GM21723 (cell line): ENCODE measurements around the gene SERINC3.

Experiments used
- ATAC-seq: cut with Tn5 transposase; IDR thresholded peaks from one replicate; pipeline ENCODE4 v1.9.1; 2021; ENCODE audit warnings: mild to moderate bottlenecking, moderate library complexity; ENCODE audit not compliant: unreplicated experiment

Gene SERINC3

GRCh38 chr20:44533928-44534327, 12.1 kb upstream of the SERINC3 start:
- ATAC-seq = no peak

GRCh38 chr20:44532981-44533331, 11.1 kb upstream of the SERINC3 start:
- no peak for ATAC-seq

DNA sequence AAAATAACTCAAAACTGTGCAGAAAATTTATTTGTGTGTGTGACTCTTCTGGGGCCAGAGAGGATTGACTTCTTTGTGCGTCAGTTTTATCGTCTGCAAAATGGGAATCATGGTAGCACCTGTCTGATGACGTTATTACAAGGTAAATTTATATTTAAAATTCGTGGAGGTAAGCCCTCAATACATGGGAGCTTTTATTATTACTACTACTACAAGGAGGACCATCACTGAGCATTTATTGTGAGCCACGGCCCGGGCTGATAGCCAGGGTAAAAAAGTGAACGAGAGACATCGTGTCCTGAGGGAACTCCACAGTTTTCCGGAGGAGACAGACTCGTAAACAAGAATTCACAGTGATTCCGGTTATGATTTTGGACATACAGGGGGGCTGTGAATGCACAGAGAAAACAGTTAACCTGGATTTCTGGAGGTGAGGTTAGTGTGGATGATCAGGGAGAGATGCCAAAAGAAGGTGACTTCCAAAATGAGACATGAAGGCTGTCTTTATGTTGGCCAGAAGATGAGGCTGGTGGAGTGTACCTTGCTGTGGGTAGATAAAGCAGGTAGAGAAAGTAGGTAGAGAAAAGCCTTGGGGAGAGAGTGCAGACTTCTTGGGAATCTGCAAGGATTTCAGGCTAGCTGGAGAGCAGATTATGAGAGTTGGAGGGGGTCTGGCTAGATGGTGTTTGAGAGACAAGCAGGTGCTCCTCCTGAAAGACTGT, 10.6 kb upstream of the SERINC3 start:
- no peak for ATAC-seq

DNA sequence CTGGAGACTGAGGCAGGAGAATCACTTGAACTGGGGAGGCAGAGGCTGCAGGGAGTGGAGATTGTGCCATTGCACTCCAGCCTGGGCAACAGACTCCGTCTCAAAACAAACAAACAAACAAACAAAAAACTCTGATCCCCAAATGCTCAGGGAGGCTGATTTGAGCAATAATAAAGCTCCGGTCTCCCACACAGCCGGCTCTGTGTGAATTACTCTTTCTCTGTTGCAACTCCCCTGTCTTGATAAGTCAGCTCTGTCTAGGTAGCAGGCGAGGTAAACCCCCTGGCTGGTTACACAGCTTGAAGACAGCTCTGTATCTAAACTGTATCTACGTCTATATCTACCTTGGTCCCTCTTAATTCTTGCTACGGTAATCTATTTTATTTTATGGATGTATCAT, 6.4 kb upstream of the SERINC3 start:
- no peak for ATAC-seq

DNA sequence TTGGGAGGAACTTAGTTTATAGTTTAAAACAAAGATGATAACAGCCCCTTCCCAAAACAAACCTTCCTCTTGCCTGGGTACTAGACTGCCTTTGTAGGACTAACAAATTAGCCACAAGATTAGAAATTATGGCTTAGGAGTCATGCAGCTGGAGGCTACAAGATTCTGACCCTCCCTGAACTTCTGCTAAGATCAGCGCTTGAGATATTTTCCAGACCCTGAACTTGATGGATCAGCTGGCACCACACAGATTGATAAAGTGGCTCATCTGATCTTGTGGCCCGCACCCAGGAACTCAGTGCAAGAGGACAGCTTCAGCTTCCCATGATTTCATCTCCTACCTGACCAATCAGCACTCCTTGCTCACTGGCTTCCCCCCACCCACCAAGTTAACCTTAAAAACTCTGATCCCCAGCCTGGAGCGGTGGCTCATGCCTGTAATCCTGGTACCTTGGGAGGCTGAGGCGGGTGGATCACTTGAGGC, 5.9 kb upstream of the SERINC3 start:
- no peak for ATAC-seq

DNA sequence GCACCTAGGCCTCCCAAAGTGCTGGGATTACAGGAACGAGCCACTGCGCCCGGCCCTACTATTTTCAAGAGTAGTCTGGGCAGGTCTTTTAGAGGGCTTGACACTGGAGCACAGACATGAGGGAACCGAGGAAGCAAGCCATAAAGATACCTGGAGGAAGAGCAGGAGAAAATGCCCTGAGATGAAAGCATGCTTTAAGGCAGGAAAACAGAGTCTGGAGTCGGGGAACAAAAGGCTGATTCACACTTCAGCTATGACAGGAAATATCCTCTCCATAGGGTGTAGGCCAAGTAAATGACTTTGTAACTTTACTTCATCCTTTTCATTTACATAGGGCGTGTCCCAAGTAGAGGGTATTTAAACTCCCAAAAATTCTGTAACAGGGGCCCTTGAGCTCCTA, 4.3 kb upstream of the SERINC3 start:
- ATAC-seq = no peak

- no peak for ATAC-seq
These were observed 1.9 kb upstream of the SERINC3 start for GRCh38 chr20:44523746-44524145.

- no peak for ATAC-seq
These were observed 971 bp upstream of the SERINC3 start for GRCh38 chr20:44522841-44523240.

DNA sequence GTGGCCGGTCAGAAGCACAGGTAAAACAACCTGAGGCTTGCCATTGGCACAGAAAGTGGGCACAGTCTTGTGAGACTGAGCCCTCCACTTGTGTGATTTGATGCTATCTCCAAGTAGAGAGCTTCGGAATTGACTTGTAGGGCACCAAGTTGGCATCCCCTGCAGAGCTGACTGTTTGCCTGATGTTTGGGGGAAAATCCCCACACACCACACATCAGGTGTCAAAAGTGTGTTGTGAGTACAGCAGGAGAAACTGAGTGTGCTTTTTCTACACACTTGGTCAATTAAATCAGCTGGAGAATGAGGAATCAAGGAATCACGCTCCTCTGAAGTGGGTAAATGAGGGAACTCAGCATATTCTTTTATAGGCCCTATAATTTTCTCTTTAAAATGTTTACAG, 989 bp downstream of the SERINC3 start:
- no peak for ATAC-seq

GRCh38 chr20:44518248-44518647, 3.6 kb downstream of the SERINC3 start:
- no peak for ATAC-seq

DNA sequence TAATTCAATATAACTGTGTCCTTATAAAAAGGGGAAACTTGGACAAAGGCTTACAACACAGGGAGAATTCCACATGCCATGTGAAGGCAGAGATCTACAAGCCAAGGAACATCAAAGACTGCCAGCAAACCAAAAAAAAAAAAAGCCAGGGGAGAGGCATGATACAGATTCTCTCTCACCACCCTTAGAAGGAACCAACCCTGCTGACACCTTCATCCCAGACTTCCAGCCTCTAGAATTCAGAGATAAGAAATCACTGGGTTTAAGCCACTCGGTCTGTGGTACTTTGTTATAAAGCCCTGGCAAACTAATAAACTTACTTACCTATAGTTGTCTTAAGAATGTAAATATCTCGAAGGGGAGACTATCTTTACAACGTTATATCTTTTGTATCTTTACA, 4.4 kb downstream of the SERINC3 start:
- ATAC-seq = no peak

DNA sequence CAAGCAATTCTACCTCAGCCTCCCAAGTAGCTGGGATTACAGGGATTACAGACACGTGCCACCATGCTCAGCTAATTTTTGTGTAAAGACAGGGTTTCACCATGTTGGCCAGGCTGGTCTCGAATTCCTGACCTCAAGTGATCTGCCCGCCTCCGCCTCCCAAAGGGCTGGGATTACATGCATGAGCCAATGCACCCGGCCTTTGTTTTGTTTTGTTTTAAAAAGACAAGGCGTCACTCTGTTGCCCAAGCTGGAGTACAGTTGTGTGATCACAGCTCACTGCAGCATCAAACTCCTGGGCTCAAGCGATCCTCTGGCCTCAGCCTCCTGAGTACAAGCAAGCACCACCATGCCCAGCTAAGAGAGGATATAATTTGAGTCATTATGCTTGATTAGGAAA, 5.4 kb downstream of the SERINC3 start:
- ATAC-seq = no peak

DNA sequence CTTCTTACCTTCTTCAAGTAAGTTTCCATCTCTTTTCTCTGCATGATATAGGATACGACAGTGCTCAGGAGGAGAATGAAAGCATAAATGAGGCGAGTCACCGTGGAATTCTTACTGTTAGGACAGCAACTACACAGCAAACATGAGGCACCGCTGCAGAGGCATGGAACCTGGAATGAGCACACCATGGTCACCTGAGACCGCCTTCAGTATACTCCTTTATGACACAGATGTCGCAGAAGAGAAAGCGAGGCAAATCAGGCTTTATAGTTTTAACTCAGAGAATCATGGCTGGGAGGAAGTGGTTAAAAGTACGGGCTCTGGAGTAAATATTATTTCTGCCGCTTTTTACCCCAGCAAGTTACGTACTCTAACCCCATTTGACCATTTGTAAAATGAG, 8.0 kb downstream of the SERINC3 start:
- no peak for ATAC-seq

GRCh38 chr20:44509762-44510161, 12.1 kb downstream of the SERINC3 start:
- ATAC-seq = no peak

- ATAC-seq = no peak
These were observed 17.2 kb downstream of the SERINC3 start for GRCh38 chr20:44504402-44505307.

- ATAC-seq = no peak
These were observed 18.9 kb downstream of the SERINC3 start for GRCh38 chr20:44502968-44503367.

DNA sequence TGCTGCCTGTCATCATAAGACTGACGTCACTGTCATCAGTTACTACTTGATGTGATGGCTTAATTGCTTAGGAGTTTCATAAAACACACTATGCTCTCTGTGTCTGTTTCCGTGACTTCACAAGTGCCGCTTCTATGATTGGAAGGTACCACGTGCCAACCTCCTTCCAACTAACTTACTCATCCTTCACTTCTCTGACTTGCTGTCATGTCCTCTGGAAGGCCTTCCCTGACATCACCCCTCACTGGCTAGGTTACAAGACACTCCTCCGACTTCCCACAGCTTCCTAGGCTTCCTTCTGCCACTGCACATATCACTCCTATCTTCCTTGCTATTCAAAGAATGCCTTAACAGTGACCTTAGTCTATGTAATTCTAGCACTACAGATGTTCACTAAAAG, 20.4 kb downstream of the SERINC3 start:
- no peak for ATAC-seq

GRCh38 chr20:44500221-44500620, 21.6 kb downstream of the SERINC3 start:
- ATAC-seq = no peak

- no peak for ATAC-seq
These were observed 24.1 kb downstream of the SERINC3 start for GRCh38 chr20:44497761-44498160.

- ATAC-seq = no peak
These were observed 24.9 kb downstream of the SERINC3 start for GRCh38 chr20:44496976-44497375.

- no peak for ATAC-seq
These were observed 25.9 kb downstream of the SERINC3 start for GRCh38 chr20:44495802-44496481.

DNA sequence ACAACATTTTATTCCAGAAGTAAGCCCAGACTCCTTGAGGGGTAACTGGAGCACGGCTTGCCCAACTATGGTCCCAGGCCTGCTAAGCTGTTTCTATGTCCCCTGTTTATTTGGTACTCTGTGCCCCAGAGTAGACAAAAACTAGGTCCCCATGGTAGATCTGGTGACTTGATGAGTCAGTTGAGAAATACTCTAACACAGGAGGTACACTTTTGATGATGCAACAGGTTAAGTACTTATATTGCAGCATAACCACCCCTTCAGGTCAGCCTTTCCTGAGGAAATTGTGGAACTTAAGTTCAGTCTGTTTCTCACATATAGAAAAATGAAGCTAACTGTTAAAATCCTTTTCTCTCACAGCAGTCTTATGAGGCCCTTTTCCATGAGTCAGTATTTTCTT, 26.6 kb downstream of the SERINC3 start:
- no peak for ATAC-seq
